Lower leg skin (tissue), 3 donors: ENCODE results near the gene ZNF419.
"Not testable (repeated sequence)": the region's sequence is repeated elsewhere in the genome, so short reads cannot be mapped to it uniquely, and the experiment has no call there.

Source experiments
- POLR2A ChIP-seq, 2 donors: fragments of 450-650 bp; IDR thresholded peaks; one replicate each; pipeline ENCODE4 v1.6.1; 2016 to 2017; ENCODE audit warnings: antibody characterized with exemption in 2 of 2, mild to moderate bottlenecking in 1 of 2, moderate library complexity in 1 of 2
- TF ChIP-seq, protein P1 (sequence below), 3 donors: fragments of 450-650 bp; IDR thresholded peaks; one replicate each; pipeline ENCODE4 v1.5.1; 2016; ENCODE audit warnings: antibody characterized with exemption in 3 of 3, mild to moderate bottlenecking in 3 of 3, moderate library complexity in 2 of 3

GRCh38 chr19:57499680-57500395 is 12.3 kb downstream of the ZNF419 start, which contains the start of gene ZNF773:
- TF ChIP-seq, protein P1, sequence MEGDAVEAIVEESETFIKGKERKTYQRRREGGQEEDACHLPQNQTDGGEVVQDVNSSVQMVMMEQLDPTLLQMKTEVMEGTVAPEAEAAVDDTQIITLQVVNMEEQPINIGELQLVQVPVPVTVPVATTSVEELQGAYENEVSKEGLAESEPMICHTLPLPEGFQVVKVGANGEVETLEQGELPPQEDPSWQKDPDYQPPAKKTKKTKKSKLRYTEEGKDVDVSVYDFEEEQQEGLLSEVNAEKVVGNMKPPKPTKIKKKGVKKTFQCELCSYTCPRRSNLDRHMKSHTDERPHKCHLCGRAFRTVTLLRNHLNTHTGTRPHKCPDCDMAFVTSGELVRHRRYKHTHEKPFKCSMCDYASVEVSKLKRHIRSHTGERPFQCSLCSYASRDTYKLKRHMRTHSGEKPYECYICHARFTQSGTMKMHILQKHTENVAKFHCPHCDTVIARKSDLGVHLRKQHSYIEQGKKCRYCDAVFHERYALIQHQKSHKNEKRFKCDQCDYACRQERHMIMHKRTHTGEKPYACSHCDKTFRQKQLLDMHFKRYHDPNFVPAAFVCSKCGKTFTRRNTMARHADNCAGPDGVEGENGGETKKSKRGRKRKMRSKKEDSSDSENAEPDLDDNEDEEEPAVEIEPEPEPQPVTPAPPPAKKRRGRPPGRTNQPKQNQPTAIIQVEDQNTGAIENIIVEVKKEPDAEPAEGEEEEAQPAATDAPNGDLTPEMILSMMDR (IDR thresholded peaks at IDR 0.05), result not testable (repeated sequence)
- peak in 1 of 2 donors; percentile 20 for TF ChIP-seq POLR2A (IDR thresholded peaks at IDR 0.05)
